ENCODE measurements around the gene YBEY. TPM values are rescaled to one million over a fixed set of nuclear protein-coding genes. Genes with fewer than 3 reads are reported as not detected.
A peak's percentile ranks its signal among the peaks of the same experiment; 100 is the strongest.

The YBEY gene
- polyA plus RNA-seq, 2 donors, result 7.1 to 11.9 TPM

- no peak overlapping the region for H3K4me3 ChIP-seq (ENCODE audit: low read depth in 1 of 2, low read length in 2 of 2)
- no peak overlapping the region for H3K27ac ChIP-seq (ENCODE audit: low read depth in 2 of 2, low read length in 1 of 2)
- no peaks in the 10 kb centered on the region for H3K9me3 ChIP-seq (ENCODE audit: control insufficient read depth in 2 of 2, insufficient read depth in 1 of 2, low read depth in 1 of 2, low read length in 1 of 2)
- H3K27me3 ChIP-seq (ENCODE audit: control insufficient read depth in 1 of 2, insufficient read depth in 2 of 2, low read length in 2 of 2), result no peaks in the 10 kb centered on the region
- peaks cover 0 to 3% of the 10 kb centered on the region in 2 donors for H3K36me3 ChIP-seq (ENCODE audit: control insufficient read depth in 2 of 2, insufficient read depth in 2 of 2, low read length in 1 of 2)
- H3K4me1 ChIP-seq (ENCODE audit: control insufficient read depth in 2 of 2, insufficient read depth in 2 of 2, low read length in 1 of 2), result no peaks in the 10 kb centered on the region
These were observed 25.4 kb downstream of the YBEY start for GRCh38 chr21:46311568-46311967.

GRCh38 chr21:46312949-46313348 is 26.8 kb downstream of the YBEY start:
- WGBS, 2 donors, result 94 to 95% methylated on average over 5 of the region's 5 CpGs
- H3K4me3 ChIP-seq (ENCODE audit: low read depth in 1 of 2, low read length in 2 of 2), result no peak overlapping the region
- H3K27ac ChIP-seq (ENCODE audit: low read depth in 2 of 2, low read length in 1 of 2), result no peak overlapping the region
- no peaks in the 10 kb centered on the region for H3K27me3 ChIP-seq (ENCODE audit: control insufficient read depth in 1 of 2, insufficient read depth in 2 of 2, low read length in 2 of 2)
- no peaks in the 10 kb centered on the region for H3K9me3 ChIP-seq (ENCODE audit: control insufficient read depth in 2 of 2, insufficient read depth in 1 of 2, low read depth in 1 of 2, low read length in 1 of 2)
- H3K4me1 ChIP-seq (ENCODE audit: control insufficient read depth in 2 of 2, insufficient read depth in 2 of 2, low read length in 1 of 2), result no peaks in the 10 kb centered on the region
- peaks cover 0 to 3% of the 10 kb centered on the region in 2 donors for H3K36me3 ChIP-seq (ENCODE audit: control insufficient read depth in 2 of 2, insufficient read depth in 2 of 2, low read length in 1 of 2)

GRCh38 chr21:46314441-46315020 is 28.4 kb downstream of the YBEY start:
- Histone ChIP-seq H3K36me3 (ENCODE audit: control insufficient read depth in 2 of 2, insufficient read depth in 2 of 2, low read length in 1 of 2) (peaks cover 0 to 3% of the 10 kb centered on the region in 2 donors), H3K27me3 (ENCODE audit: control insufficient read depth in 1 of 2, insufficient read depth in 2 of 2, low read length in 2 of 2) (no peaks in the 10 kb centered on the region), H3K27ac (ENCODE audit: low read depth in 2 of 2, low read length in 1 of 2) (no peak overlapping the region), H3K9me3 (ENCODE audit: control insufficient read depth in 2 of 2, insufficient read depth in 1 of 2, low read depth in 1 of 2, low read length in 1 of 2) (no peaks in the 10 kb centered on the region), H3K4me3 (ENCODE audit: low read depth in 1 of 2, low read length in 2 of 2) (no peak overlapping the region), H3K4me1 (ENCODE audit: control insufficient read depth in 2 of 2, insufficient read depth in 2 of 2, low read length in 1 of 2) (no peaks in the 10 kb centered on the region)
- WGBS, 2 donors, result 94 to 95% methylated on average over 19 to 22 of the region's 22 CpGs

GRCh38 chr21:46316708-46317324 is 30.7 kb downstream of the YBEY start:
- Histone ChIP-seq H3K4me3 (ENCODE audit: low read depth in 1 of 2, low read length in 2 of 2) (no peak overlapping the region), H3K27ac (ENCODE audit: low read depth in 2 of 2, low read length in 1 of 2) (no peak overlapping the region), H3K36me3 (ENCODE audit: control insufficient read depth in 2 of 2, insufficient read depth in 2 of 2, low read length in 1 of 2) (peaks cover 0 to 3% of the 10 kb centered on the region in 2 donors), H3K9me3 (ENCODE audit: control insufficient read depth in 2 of 2, insufficient read depth in 1 of 2, low read depth in 1 of 2, low read length in 1 of 2) (no peaks in the 10 kb centered on the region), H3K27me3 (ENCODE audit: control insufficient read depth in 1 of 2, insufficient read depth in 2 of 2, low read length in 2 of 2) (no peaks in the 10 kb centered on the region), H3K4me1 (ENCODE audit: control insufficient read depth in 2 of 2, insufficient read depth in 2 of 2, low read length in 1 of 2) (no peaks in the 10 kb centered on the region)
- 95 to 96% methylated on average over 14 of the region's 14 CpGs for WGBS, 2 donors

GRCh38 chr21:46317710-46318463 is 31.7 kb downstream of the YBEY start:
- Histone ChIP-seq H3K4me3 (ENCODE audit: low read depth in 1 of 2, low read length in 2 of 2) (no peak overlapping the region), H3K27me3 (ENCODE audit: control insufficient read depth in 1 of 2, insufficient read depth in 2 of 2, low read length in 2 of 2) (no peaks in the 10 kb centered on the region), H3K4me1 (ENCODE audit: control insufficient read depth in 2 of 2, insufficient read depth in 2 of 2, low read length in 1 of 2) (peaks cover 4 to 8% of the 10 kb centered on the region in 2 donors), H3K36me3 (ENCODE audit: control insufficient read depth in 2 of 2, insufficient read depth in 2 of 2, low read length in 1 of 2) (peaks cover 0 to 3% of the 10 kb centered on the region in 2 donors), H3K27ac (ENCODE audit: low read depth in 2 of 2, low read length in 1 of 2) (no peak overlapping the region), H3K9me3 (ENCODE audit: control insufficient read depth in 2 of 2, insufficient read depth in 1 of 2, low read depth in 1 of 2, low read length in 1 of 2) (no peaks in the 10 kb centered on the region)
- 78 to 82% methylated on average over 20 of the region's 20 CpGs for WGBS, 2 donors

GRCh38 chr21:46318464-46318845 is 32.3 kb downstream of the YBEY start:
- Histone ChIP-seq H3K27me3 (ENCODE audit: control insufficient read depth in 1 of 2, insufficient read depth in 2 of 2, low read length in 2 of 2) (no peaks in the 10 kb centered on the region), H3K4me1 (ENCODE audit: control insufficient read depth in 2 of 2, insufficient read depth in 2 of 2, low read length in 1 of 2) (peaks cover 4 to 8% of the 10 kb centered on the region in 2 donors), H3K9me3 (ENCODE audit: control insufficient read depth in 2 of 2, insufficient read depth in 1 of 2, low read depth in 1 of 2, low read length in 1 of 2) (no peaks in the 10 kb centered on the region), H3K4me3 (ENCODE audit: low read depth in 1 of 2, low read length in 2 of 2) (no peak overlapping the region), H3K36me3 (ENCODE audit: control insufficient read depth in 2 of 2, insufficient read depth in 2 of 2, low read length in 1 of 2) (peaks cover 0 to 3% of the 10 kb centered on the region in 2 donors), H3K27ac (ENCODE audit: low read depth in 2 of 2, low read length in 1 of 2) (no peak overlapping the region)
- WGBS, 2 donors, result 90 to 91% methylated on average over 4 of the region's 4 CpGs

GRCh38 chr21:46319186-46319585 is 33.0 kb downstream of the YBEY start:
- WGBS, 2 donors, result 93 to 94% methylated on average over 7 of the region's 7 CpGs
- H3K27me3 ChIP-seq (ENCODE audit: control insufficient read depth in 1 of 2, insufficient read depth in 2 of 2, low read length in 2 of 2), result no peaks in the 10 kb centered on the region
- H3K27ac ChIP-seq (ENCODE audit: low read depth in 2 of 2, low read length in 1 of 2), result no peak overlapping the region

GRCh38 chr21:46320331-46320801 is 34.2 kb downstream of the YBEY start:
- H3K4me3 ChIP-seq (ENCODE audit: low read depth in 1 of 2, low read length in 2 of 2), result no peak overlapping the region
- H3K27me3 ChIP-seq (ENCODE audit: control insufficient read depth in 1 of 2, insufficient read depth in 2 of 2, low read length in 2 of 2), result no peaks in the 10 kb centered on the region
- peaks cover 0 to 3% of the 10 kb centered on the region in 2 donors for H3K36me3 ChIP-seq (ENCODE audit: control insufficient read depth in 2 of 2, insufficient read depth in 2 of 2, low read length in 1 of 2)
- H3K4me1 ChIP-seq (ENCODE audit: control insufficient read depth in 2 of 2, insufficient read depth in 2 of 2, low read length in 1 of 2), result peaks cover 4 to 8% of the 10 kb centered on the region in 2 donors
- no peak overlapping the region for H3K27ac ChIP-seq (ENCODE audit: low read depth in 2 of 2, low read length in 1 of 2)
- 63 to 68% methylated on average over 4 of the region's 4 CpGs for WGBS, 2 donors
- H3K9me3 ChIP-seq (ENCODE audit: control insufficient read depth in 2 of 2, insufficient read depth in 1 of 2, low read depth in 1 of 2, low read length in 1 of 2), result no peaks in the 10 kb centered on the region

More at GRCh38 chr21:46319186-46319585, 33.0 kb downstream of the YBEY start:
- peaks cover 4 to 8% of the 10 kb centered on the region in 2 donors for H3K4me1 ChIP-seq (ENCODE audit: control insufficient read depth in 2 of 2, insufficient read depth in 2 of 2, low read length in 1 of 2)
- H3K36me3 ChIP-seq (ENCODE audit: control insufficient read depth in 2 of 2, insufficient read depth in 2 of 2, low read length in 1 of 2), result peaks cover 0 to 3% of the 10 kb centered on the region in 2 donors
- no peaks in the 10 kb centered on the region for H3K9me3 ChIP-seq (ENCODE audit: control insufficient read depth in 2 of 2, insufficient read depth in 1 of 2, low read depth in 1 of 2, low read length in 1 of 2)
- H3K4me3 ChIP-seq (ENCODE audit: low read depth in 1 of 2, low read length in 2 of 2), result no peak overlapping the region

GRCh38 chr21:46322351-46323226 is 36.4 kb downstream of the YBEY start:
- Histone ChIP-seq H3K4me3 (ENCODE audit: low read depth in 1 of 2, low read length in 2 of 2) (peak overlapping the region; percentile 69 to 80), H3K27me3 (ENCODE audit: control insufficient read depth in 1 of 2, insufficient read depth in 2 of 2, low read length in 2 of 2) (no peaks in the 10 kb centered on the region), H3K36me3 (ENCODE audit: control insufficient read depth in 2 of 2, insufficient read depth in 2 of 2, low read length in 1 of 2) (no peaks in the 10 kb centered on the region), H3K9me3 (ENCODE audit: control insufficient read depth in 2 of 2, insufficient read depth in 1 of 2, low read depth in 1 of 2, low read length in 1 of 2) (no peaks in the 10 kb centered on the region), H3K27ac (ENCODE audit: low read depth in 2 of 2, low read length in 1 of 2) (peak overlapping the region; percentile 44 to 54), H3K4me1 (ENCODE audit: control insufficient read depth in 2 of 2, insufficient read depth in 2 of 2, low read length in 1 of 2) (peaks cover 4 to 10% of the 10 kb centered on the region in 2 donors)
- WGBS, 2 donors, result 5% methylated on average over 50 of the region's 50 CpGs

Data from esophagus (tissue), 2 donors.